ENCODE results near the gene CCND2.

Gene CCND2

GRCh38 chr12:4279198-4279690, 5.7 kb downstream of the CCND2 start:
- H3K4me1 ChIP-seq (ENCODE audit: control insufficient read depth, low read depth, low read length): peaks cover 23% of the 10 kb centered on the region
- peaks cover 79% of the 10 kb centered on the region for H3K36me3 ChIP-seq (ENCODE audit: control insufficient read depth, low read depth, low read length)
- H3K27ac ChIP-seq (ENCODE audit: low read length): no peak overlapping the region
- no peaks in the 10 kb centered on the region for H3K27me3 ChIP-seq (ENCODE audit: control insufficient read depth, insufficient read depth, low read length)
- no peaks in the 10 kb centered on the region for H3K9me3 ChIP-seq (ENCODE audit: control insufficient read depth, low read depth, low read length)
- no peak overlapping the region for H3K9ac ChIP-seq (ENCODE audit: low read length)
- no peak overlapping the region for H3K4me3 ChIP-seq (ENCODE audit: low read length)

GRCh38 chr12:4280351-4281163, 7.0 kb downstream of the CCND2 start:
- H3K9ac ChIP-seq (ENCODE audit: low read length): no peak overlapping the region
- peaks cover 23% of the 10 kb centered on the region for H3K4me1 ChIP-seq (ENCODE audit: control insufficient read depth, low read depth, low read length)
- peaks cover 89% of the 10 kb centered on the region for H3K36me3 ChIP-seq (ENCODE audit: control insufficient read depth, low read depth, low read length)
- no peaks in the 10 kb centered on the region for H3K9me3 ChIP-seq (ENCODE audit: control insufficient read depth, low read depth, low read length)
- H3K4me3 ChIP-seq (ENCODE audit: low read length): no peak overlapping the region
- H3K27me3 ChIP-seq (ENCODE audit: control insufficient read depth, insufficient read depth, low read length): no peaks in the 10 kb centered on the region
- H3K27ac ChIP-seq (ENCODE audit: low read length): no peak overlapping the region

- H3K27me3 ChIP-seq (ENCODE audit: control insufficient read depth, insufficient read depth, low read length): no peaks in the 10 kb centered on the region
- H3K27ac ChIP-seq (ENCODE audit: low read length): no peak overlapping the region
Observed at GRCh38 chr12:4281173-4281654, 7.7 kb downstream of the CCND2 start.

GRCh38 chr12:4282103-4282891, 8.7 kb downstream of the CCND2 start:
- peaks cover 11% of the 10 kb centered on the region for H3K4me1 ChIP-seq (ENCODE audit: control insufficient read depth, low read depth, low read length)
- H3K9ac ChIP-seq (ENCODE audit: low read length): no peak overlapping the region
- no peak overlapping the region for H3K4me3 ChIP-seq (ENCODE audit: low read length)
- no peaks in the 10 kb centered on the region for H3K27me3 ChIP-seq (ENCODE audit: control insufficient read depth, insufficient read depth, low read length)
- peaks cover 95% of the 10 kb centered on the region for H3K36me3 ChIP-seq (ENCODE audit: control insufficient read depth, low read depth, low read length)
- no peaks in the 10 kb centered on the region for H3K9me3 ChIP-seq (ENCODE audit: control insufficient read depth, low read depth, low read length)
- H3K27ac ChIP-seq (ENCODE audit: low read length): no peak overlapping the region

More at GRCh38 chr12:4281173-4281654, 7.7 kb downstream of the CCND2 start:
- Histone ChIP-seq H3K4me3 (ENCODE audit: low read length) (no peak overlapping the region), H3K9ac (ENCODE audit: low read length) (no peak overlapping the region), H3K4me1 (ENCODE audit: control insufficient read depth, low read depth, low read length) (peaks cover 21% of the 10 kb centered on the region), H3K36me3 (ENCODE audit: control insufficient read depth, low read depth, low read length) (peaks cover 93% of the 10 kb centered on the region), H3K9me3 (ENCODE audit: control insufficient read depth, low read depth, low read length) (no peaks in the 10 kb centered on the region)

GRCh38 chr12:4282892-4283511, 9.4 kb downstream of the CCND2 start:
- H3K4me1 ChIP-seq (ENCODE audit: control insufficient read depth, low read depth, low read length): peaks cover 5% of the 10 kb centered on the region
- H3K9ac ChIP-seq (ENCODE audit: low read length): no peak overlapping the region
- no peaks in the 10 kb centered on the region for H3K9me3 ChIP-seq (ENCODE audit: control insufficient read depth, low read depth, low read length)
- H3K36me3 ChIP-seq (ENCODE audit: control insufficient read depth, low read depth, low read length): peaks cover 95% of the 10 kb centered on the region
- no peak overlapping the region for H3K4me3 ChIP-seq (ENCODE audit: low read length)
- no peaks in the 10 kb centered on the region for H3K27me3 ChIP-seq (ENCODE audit: control insufficient read depth, insufficient read depth, low read length)
- H3K27ac ChIP-seq (ENCODE audit: low read length): no peak overlapping the region

- H3K4me3 ChIP-seq (ENCODE audit: low read length): no peak overlapping the region
- peaks cover 95% of the 10 kb centered on the region for H3K36me3 ChIP-seq (ENCODE audit: control insufficient read depth, low read depth, low read length)
- no peak overlapping the region for H3K27ac ChIP-seq (ENCODE audit: low read length)
- no peaks in the 10 kb centered on the region for H3K27me3 ChIP-seq (ENCODE audit: control insufficient read depth, insufficient read depth, low read length)
- no peaks in the 10 kb centered on the region for H3K4me1 ChIP-seq (ENCODE audit: control insufficient read depth, low read depth, low read length)
- no peaks in the 10 kb centered on the region for H3K9me3 ChIP-seq (ENCODE audit: control insufficient read depth, low read depth, low read length)
- H3K9ac ChIP-seq (ENCODE audit: low read length): no peak overlapping the region
Observed at GRCh38 chr12:4283512-4284255, 10.1 kb downstream of the CCND2 start.

GRCh38 chr12:4284306-4284705, 10.7 kb downstream of the CCND2 start:
- Histone ChIP-seq H3K36me3 (ENCODE audit: control insufficient read depth, low read depth, low read length) (peaks cover 95% of the 10 kb centered on the region), H3K27me3 (ENCODE audit: control insufficient read depth, insufficient read depth, low read length) (no peaks in the 10 kb centered on the region), H3K9ac (ENCODE audit: low read length) (no peak overlapping the region), H3K27ac (ENCODE audit: low read length) (no peak overlapping the region), H3K4me1 (ENCODE audit: control insufficient read depth, low read depth, low read length) (no peaks in the 10 kb centered on the region), H3K9me3 (ENCODE audit: control insufficient read depth, low read depth, low read length) (no peaks in the 10 kb centered on the region), H3K4me3 (ENCODE audit: low read length) (no peak overlapping the region)

GRCh38 chr12:4285070-4285469, 11.5 kb downstream of the CCND2 start:
- H3K36me3 ChIP-seq (ENCODE audit: control insufficient read depth, low read depth, low read length): peaks cover 95% of the 10 kb centered on the region

GRCh38 chr12:4286228-4286627, 12.7 kb downstream of the CCND2 start:
- H3K4me1 ChIP-seq (ENCODE audit: control insufficient read depth, low read depth, low read length): no peaks in the 10 kb centered on the region
- H3K9me3 ChIP-seq (ENCODE audit: control insufficient read depth, low read depth, low read length): no peaks in the 10 kb centered on the region
- H3K9ac ChIP-seq (ENCODE audit: low read length): no peak overlapping the region
- peaks cover 95% of the 10 kb centered on the region for H3K36me3 ChIP-seq (ENCODE audit: control insufficient read depth, low read depth, low read length)
- no peak overlapping the region for H3K27ac ChIP-seq (ENCODE audit: low read length)
- H3K4me3 ChIP-seq (ENCODE audit: low read length): no peak overlapping the region
- no peaks in the 10 kb centered on the region for H3K27me3 ChIP-seq (ENCODE audit: control insufficient read depth, insufficient read depth, low read length)

More at GRCh38 chr12:4285070-4285469, 11.5 kb downstream of the CCND2 start:
- H3K9ac ChIP-seq (ENCODE audit: low read length): no peak overlapping the region
- H3K4me1 ChIP-seq (ENCODE audit: control insufficient read depth, low read depth, low read length): no peaks in the 10 kb centered on the region
- no peak overlapping the region for H3K27ac ChIP-seq (ENCODE audit: low read length)
- no peak overlapping the region for H3K4me3 ChIP-seq (ENCODE audit: low read length)
- no peaks in the 10 kb centered on the region for H3K9me3 ChIP-seq (ENCODE audit: control insufficient read depth, low read depth, low read length)
- no peaks in the 10 kb centered on the region for H3K27me3 ChIP-seq (ENCODE audit: control insufficient read depth, insufficient read depth, low read length)

GRCh38 chr12:4286771-4287317, 13.3 kb downstream of the CCND2 start:
- Histone ChIP-seq H3K4me3 (ENCODE audit: low read length) (no peak overlapping the region), H3K9ac (ENCODE audit: low read length) (no peak overlapping the region), H3K36me3 (ENCODE audit: control insufficient read depth, low read depth, low read length) (peaks cover 97% of the 10 kb centered on the region), H3K4me1 (ENCODE audit: control insufficient read depth, low read depth, low read length) (no peaks in the 10 kb centered on the region), H3K9me3 (ENCODE audit: control insufficient read depth, low read depth, low read length) (no peaks in the 10 kb centered on the region), H3K27me3 (ENCODE audit: control insufficient read depth, insufficient read depth, low read length) (no peaks in the 10 kb centered on the region), H3K27ac (ENCODE audit: low read length) (no peak overlapping the region)
